HEK293 (cell line): ENCODE results near the gene PPT2.

Experiments
- CTCF ChIA-PET: fragments of 350-600 bp; formaldehyde crosslinking; extraction: SDS; loops from one replicate; lab custom pipeline; 2021; ENCODE audit warnings: antibody characterized with exemption; lab: Yijun Ruan, JAX
- POLR2A ChIA-PET: fragments of 300-600 bp; formaldehyde crosslinking; extraction: SDS; loops from one replicate; lab custom pipeline; 2020; ENCODE audit warnings: antibody characterized with exemption, inconsistent platforms; lab: Yijun Ruan, JAX
- H3K27ac ChIP-seq: fragments of 200-500 bp; sonication (Bioruptor generic); 2 replicates; pipeline ENCODE4 v1.5.1; 2014; ENCODE audit warnings: low read depth, low read length, control low read depth, inconsistent platforms; ENCODE audit errors: extremely low read depth
- H3K36me3 ChIP-seq, 2 experiments: fragments of 200-500 bp in 1 of 2; sonication (Bioruptor generic) in 1 of 2; 1 replicate in 1 of 2; 2 replicates in 1 of 2; pipeline ENCODE4 v1.5.1; 2014 to 2017; ENCODE audit warnings: inconsistent platforms in 2 of 2, low read length in 2 of 2; ENCODE audit not compliant: control insufficient read depth in 2 of 2, insufficient read depth in 1 of 2
- H3K4me1 ChIP-seq: fragments of 200-500 bp; sonication (Bioruptor generic); 2 replicates; pipeline ENCODE4 v1.5.1; 2014; ENCODE audit warnings: mild to moderate bottlenecking, low read length, inconsistent platforms; ENCODE audit not compliant: control insufficient read depth, insufficient read depth
- H3K4me3 ChIP-seq: 2 replicates; pipeline ENCODE4 v1.5.1; 2011; ENCODE audit warnings: low read depth, mild to moderate bottlenecking, control low read depth, low read length, moderate library complexity
- H3K9me3 ChIP-seq: fragments of 200-500 bp; sonication (Bioruptor generic); 2 replicates; pipeline ENCODE4 v1.5.1; 2014; ENCODE audit warnings: low read depth, low read length, inconsistent platforms; ENCODE audit not compliant: control insufficient read depth, insufficient read depth
- GLI4 ChIP-seq: fragments of 450-650 bp; formaldehyde crosslinking; IDR thresholded peaks from 2 replicates; pipeline ENCODE4 v1.5.1; 2016; ENCODE audit warnings: missing biosample characterization, missing genetic modification characterization
- GLIS1 ChIP-seq: fragments of 450-650 bp; formaldehyde crosslinking; IDR thresholded peaks from 2 replicates; pipeline ENCODE4 v1.5.1; 2016; ENCODE audit warnings: missing biosample characterization, missing genetic modification characterization
- GLIS2 ChIP-seq: fragments of 450-650 bp; formaldehyde crosslinking; IDR thresholded peaks from 2 replicates; pipeline ENCODE4 v1.5.1; 2016; ENCODE audit warnings: missing biosample characterization, missing genetic modification characterization
- KLF10 ChIP-seq: fragments of 450-650 bp; IDR thresholded peaks from 2 replicates; pipeline ENCODE4 v1.5.1; 2018; ENCODE audit warnings: missing biosample characterization, mild to moderate bottlenecking, missing genetic modification characterization
- PRDM6 ChIP-seq: fragments of 450-650 bp; formaldehyde crosslinking; IDR thresholded peaks from 2 replicates; pipeline ENCODE4 v1.5.1; 2017; ENCODE audit warnings: missing biosample characterization, missing genetic modification characterization
- SCRT1 ChIP-seq: fragments of 450-650 bp; formaldehyde crosslinking; IDR thresholded peaks from 2 replicates; pipeline ENCODE4 v1.5.1; 2016; ENCODE audit warnings: missing biosample characterization, missing genetic modification characterization, borderline replicate concordance
- ZBTB20 ChIP-seq: fragments of 450-650 bp; formaldehyde crosslinking; IDR thresholded peaks from 2 replicates; pipeline ENCODE4 v1.5.1; 2016; ENCODE audit warnings: missing biosample characterization, missing genetic modification characterization
- ZBTB8A ChIP-seq: fragments of 450-650 bp; formaldehyde crosslinking; IDR thresholded peaks from 2 replicates; pipeline ENCODE4 v1.5.1; 2016; ENCODE audit warnings: missing biosample characterization, missing genetic modification characterization
- ZNF140 ChIP-seq: fragments of 450-650 bp; formaldehyde crosslinking; IDR thresholded peaks from 2 replicates; pipeline ENCODE4 v1.5.1; 2016; ENCODE audit warnings: missing biosample characterization, missing genetic modification characterization
- ZNF2 ChIP-seq: fragments of 450-650 bp; formaldehyde crosslinking; IDR thresholded peaks from 2 replicates; pipeline ENCODE4 v1.5.1; 2016; ENCODE audit warnings: missing biosample characterization, missing genetic modification characterization
- ZNF211 ChIP-seq: fragments of 450-650 bp; formaldehyde crosslinking; IDR thresholded peaks from 2 replicates; pipeline ENCODE4 v1.5.1; 2016; ENCODE audit warnings: low read depth, missing biosample characterization, missing genetic modification characterization
- ZNF362 ChIP-seq: fragments of 450-650 bp; formaldehyde crosslinking; IDR thresholded peaks from 2 replicates; pipeline ENCODE4 v1.5.1; 2016; ENCODE audit warnings: missing biosample characterization, missing genetic modification characterization
- ZNF391 ChIP-seq: fragments of 450-650 bp; formaldehyde crosslinking; IDR thresholded peaks from 2 replicates; pipeline ENCODE4 v1.5.1; 2016; ENCODE audit warnings: low read depth, missing biosample characterization, missing genetic modification characterization, borderline replicate concordance
- ZNF394 ChIP-seq: fragments of 450-650 bp; formaldehyde crosslinking; IDR thresholded peaks from 2 replicates; pipeline ENCODE4 v1.5.1; 2016; ENCODE audit warnings: missing biosample characterization, missing genetic modification characterization, mild to moderate bottlenecking, moderate library complexity, borderline replicate concordance
- ZNF544 ChIP-seq: fragments of 450-650 bp; formaldehyde crosslinking; IDR thresholded peaks from 2 replicates; pipeline ENCODE4 v1.5.0; 2017; ENCODE audit warnings: missing biosample characterization, missing genetic modification characterization
- ZNF621 ChIP-seq: fragments of 450-650 bp; formaldehyde crosslinking; IDR thresholded peaks from 2 replicates; pipeline ENCODE4 v1.5.1; 2017; ENCODE audit warnings: missing biosample characterization, missing genetic modification characterization
- ZNF654 ChIP-seq: fragments of 450-650 bp; formaldehyde crosslinking; IDR thresholded peaks from 2 replicates; pipeline ENCODE4 v1.5.1; 2016; ENCODE audit warnings: low read depth, missing biosample characterization, missing genetic modification characterization
- ZNF658 ChIP-seq: fragments of 450-650 bp; formaldehyde crosslinking; IDR thresholded peaks from 2 replicates; pipeline ENCODE4; 2016; ENCODE audit warnings: missing biosample characterization, missing genetic modification characterization
- ZNF660 ChIP-seq: fragments of 450-650 bp; IDR thresholded peaks from 2 replicates; pipeline ENCODE4 v1.5.1; 2018; ENCODE audit warnings: missing biosample characterization, mild to moderate bottlenecking, missing genetic modification characterization
- ZNF677 ChIP-seq: fragments of 450-650 bp; IDR thresholded peaks from 2 replicates; pipeline ENCODE4 v1.5.0; 2018; ENCODE audit warnings: missing biosample characterization, mild to moderate bottlenecking, missing genetic modification characterization, moderate library complexity
- ZNF692 ChIP-seq: fragments of 450-650 bp; formaldehyde crosslinking; IDR thresholded peaks from 2 replicates; pipeline ENCODE4 v1.5.1; 2016; ENCODE audit warnings: missing biosample characterization, missing genetic modification characterization
- ZSCAN30 ChIP-seq: fragments of 450-650 bp; IDR thresholded peaks from 2 replicates; pipeline ENCODE4 v1.5.1; 2018; ENCODE audit warnings: missing biosample characterization, mild to moderate bottlenecking, missing genetic modification characterization, moderate library complexity
- ZXDB ChIP-seq: fragments of 450-650 bp; formaldehyde crosslinking; IDR thresholded peaks from 2 replicates; pipeline ENCODE4 v1.5.1; 2016; ENCODE audit warnings: missing biosample characterization, missing genetic modification characterization

Gene PPT2

GRCh38 chr6:32115623-32116022, 38.3 kb upstream of the PPT2 start (continued):
- peak; percentile 51; the same call in 1 of the 2 replicates for TF ChIP-seq SCRT1 (tag by site-specific recombination)
- no peak for TF ChIP-seq GLI4 (tag by site-specific recombination)
- no peak for TF ChIP-seq ZNF677
- TF ChIP-seq ZNF544 (tag by site-specific recombination), result no peak

GRCh38 chr6:32116674-32117073, 37.3 kb upstream of the PPT2 start:
- no peaks in the 10 kb centered on the region for H3K4me1 ChIP-seq
- ChIA-PET CTCF (interaction anchor here (0.6 to 5.0 kb wide), 24 partner anchors 9 to 800 kb away, joined by 3 to 65 read pairs (median 5); partner anchors contain the start of genes ATF6B, EGFL8, FKBPL and TNXB), POLR2A (interaction anchor here (0.8 to 1.2 kb wide), 3 partner anchors 8 to 128 kb away, joined by 3 to 5 read pairs (median 3); partner anchors contain the start of gene FKBPL)
- no peak overlapping the region for H3K27ac ChIP-seq
- H3K36me3 ChIP-seq, result peaks cover 14 to 64% of the 10 kb centered on the region in 2 experiments; a peak in 2 of 3 replicates
- no peak overlapping the region for H3K4me3 ChIP-seq
- TF ChIP-seq ZNF391 (tag by site-specific recombination) (no peak), ZNF621 (tag by site-specific recombination) (no peak), ZBTB8A (tag by site-specific recombination) (no peak)
- no peaks in the 10 kb centered on the region for H3K9me3 ChIP-seq

GRCh38 chr6:32117461-32117860, 36.5 kb upstream of the PPT2 start:
- no peak overlapping the region for H3K4me3 ChIP-seq
- TF ChIP-seq ZNF2 (tag by site-specific recombination) (no peak), ZNF658 (tag by site-specific recombination) (no peak), ZNF140 (tag by site-specific recombination) (no peak)
- peaks cover 19 to 70% of the 10 kb centered on the region in 2 experiments; a peak in 2 of 3 replicates for H3K36me3 ChIP-seq
- H3K9me3 ChIP-seq, result no peaks in the 10 kb centered on the region
- H3K27ac ChIP-seq, result no peak overlapping the region
- ChIA-PET POLR2A (interaction anchor here (0.6 to 1.2 kb wide), 4 partner anchors 9 to 128 kb away, joined by 3 to 5 read pairs (median 4); partner anchors contain the start of gene FKBPL), CTCF (interaction anchor here (0.6 to 5.0 kb wide), 29 partner anchors 9 to 736 kb away, joined by 3 to 65 read pairs (median 5); partner anchors contain the start of genes ATF6B, EGFL8, FKBPL and TAP1)
- no peaks in the 10 kb centered on the region for H3K4me1 ChIP-seq

GRCh38 chr6:32118782-32119628, 34.9 kb upstream of the PPT2 start:
- Histone ChIP-seq H3K4me3 (no peak overlapping the region), H3K9me3 (no peaks in the 10 kb centered on the region), H3K27ac (no peak overlapping the region), H3K4me1 (no peaks in the 10 kb centered on the region), H3K36me3 (peaks cover 34 to 77% of the 10 kb centered on the region in 2 experiments; a peak in 2 of 3 replicates)
- POLR2A ChIA-PET, result interaction anchor here (0.5 to 1.5 kb wide), 9 partner anchors 9 to 147 kb away, joined by 3 to 8 read pairs (median 4); partner anchors contain the start of genes ATF6B, DXO, FKBPL and TNXB
- CTCF ChIA-PET, result interaction anchor here (0.5 to 5.0 kb wide), 57 partner anchors 10 to 884 kb away, joined by 3 to 65 read pairs (median 5); partner anchors contain the start of genes AGPAT1, ATF6B, EGFL8 and FKBPL
- no peak for TF ChIP-seq ZNF362 (tag by site-specific recombination)
- peak; percentile 68; the same call in 1 of the 2 replicates for TF ChIP-seq ZNF660 (tag by site-specific recombination)
- TF ChIP-seq ZXDB (tag by site-specific recombination), result no peak
- TF ChIP-seq ZNF140 (tag by site-specific recombination), result no peak
- peak; percentile 95 for TF ChIP-seq ZNF394 (tag by site-specific recombination)
- 0 out of 2 replicates have a peak, but pooled peaks have one; percentile 25 for TF ChIP-seq GLIS1 (tag by site-specific recombination)
- TF ChIP-seq ZNF692 (tag by site-specific recombination), result 0 out of 2 replicates have a peak, but pooled peaks have one; percentile 16
- TF ChIP-seq KLF10, result 0 out of 2 replicates have a peak, but pooled peaks have one; percentile 43
- no peak for TF ChIP-seq GLIS2 (tag by site-specific recombination)
- TF ChIP-seq ZNF2 (tag by site-specific recombination), result 0 out of 2 replicates have a peak, but pooled peaks have one; percentile 13
- TF ChIP-seq ZBTB20, result peak; percentile 68
- TF ChIP-seq ZNF211, result 0 out of 2 replicates have a peak, but pooled peaks have one; percentile 12
- TF ChIP-seq ZSCAN30 (tag by site-specific recombination), result peak; percentile 66; the same call in 1 of the 2 replicates
- TF ChIP-seq ZNF654 (tag by site-specific recombination), result peak; percentile 77
- no peak for TF ChIP-seq PRDM6 (tag by site-specific recombination)
